GM19372 (cell line): ENCODE measurements around the gene STRAP.
"Not testable (repeated sequence)": the region's sequence is repeated elsewhere in the genome, so short reads cannot be mapped to it uniquely, and the experiment has no call there.

Source experiments
- ATAC-seq: cut with Tn5 transposase; IDR thresholded peaks from one replicate; pipeline ENCODE4 v1.9.1; 2021; ENCODE audit warnings: mild to moderate bottlenecking, low read depth, moderate library complexity; ENCODE audit not compliant: unreplicated experiment

Gene STRAP

GRCh38 chr12:15863984-15864383, 18.2 kb upstream of the STRAP start:
- ATAC-seq = peak; percentile 92

- ATAC-seq = no peak
Measured at GRCh38 chr12:15868186-15868585, 14.0 kb upstream of the STRAP start.

GRCh38 chr12:15873556-15873955, 8.6 kb upstream of the STRAP start:
- ATAC-seq = no peak

- ATAC-seq = not testable (repeated sequence)
Measured at GRCh38 chr12:15874556-15875145, 7.5 kb upstream of the STRAP start.

DNA sequence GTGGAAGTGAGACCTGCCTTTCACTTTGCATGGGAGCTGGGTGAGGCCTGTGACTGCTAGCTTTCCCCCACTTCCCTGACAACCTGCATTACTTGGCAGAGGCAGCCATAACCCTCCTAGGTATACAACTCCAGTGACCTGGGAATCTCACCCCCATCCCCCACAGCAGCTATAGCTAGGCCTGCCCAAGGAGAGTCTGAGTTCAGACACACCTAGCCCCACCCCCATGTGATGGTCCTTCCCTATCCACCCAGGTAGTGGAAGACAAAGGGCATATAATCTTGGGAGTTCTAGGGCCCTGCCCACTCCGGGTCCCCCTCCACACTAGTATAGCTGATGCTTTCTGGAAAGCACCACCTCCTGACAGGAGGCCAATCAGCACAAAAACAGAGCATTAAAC, 6.3 kb upstream of the STRAP start:
- no peak for ATAC-seq

DNA sequence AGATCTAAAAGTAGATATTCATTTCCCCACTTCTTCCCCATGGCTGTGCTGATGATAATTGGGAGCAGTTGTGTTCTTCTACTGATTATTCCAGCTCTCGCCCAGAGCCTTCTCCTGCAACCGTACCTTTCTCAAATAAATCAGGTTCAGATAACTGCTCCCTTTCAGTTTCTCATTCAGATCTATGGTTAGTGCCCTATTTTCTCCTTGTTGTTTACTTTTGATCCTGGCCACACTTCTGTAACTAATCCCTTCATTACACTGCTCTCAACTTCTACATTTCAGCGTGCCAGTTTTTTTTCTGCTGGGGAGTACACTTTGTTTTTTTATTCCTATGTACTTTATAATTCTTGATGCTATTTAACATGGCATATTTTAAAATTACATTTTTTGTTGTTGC, 2.8 kb upstream of the STRAP start:
- ATAC-seq = no peak

DNA sequence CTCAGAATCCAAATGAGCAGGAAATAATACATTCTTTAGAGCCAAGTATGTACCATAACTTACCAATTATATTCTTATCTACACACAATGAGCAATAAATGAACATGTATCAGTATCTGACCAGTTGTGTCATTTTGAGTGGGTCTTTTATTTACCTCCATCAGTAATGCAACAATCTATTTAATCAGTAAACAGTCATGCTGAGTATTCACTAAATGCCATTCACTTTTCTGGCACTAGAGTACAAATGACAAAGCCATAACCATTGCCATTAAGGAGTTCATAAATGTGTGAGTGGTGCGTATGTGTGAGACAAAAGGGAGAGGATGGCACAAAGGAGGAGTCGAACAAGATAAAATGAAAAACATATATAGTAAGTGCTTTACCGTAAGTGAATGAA, 1.5 kb upstream of the STRAP start:
- ATAC-seq = no peak

- ATAC-seq = no peak
Measured at GRCh38 chr12:15883536-15883935, 1.3 kb downstream of the STRAP start.

GRCh38 chr12:15886372-15887042, 4.3 kb downstream of the STRAP start:
- no peak for ATAC-seq

GRCh38 chr12:15887043-15887817, 5.0 kb downstream of the STRAP start:
- ATAC-seq = no peak

GRCh38 chr12:15892645-15893259, 10.6 kb downstream of the STRAP start:
- no peak for ATAC-seq

DNA sequence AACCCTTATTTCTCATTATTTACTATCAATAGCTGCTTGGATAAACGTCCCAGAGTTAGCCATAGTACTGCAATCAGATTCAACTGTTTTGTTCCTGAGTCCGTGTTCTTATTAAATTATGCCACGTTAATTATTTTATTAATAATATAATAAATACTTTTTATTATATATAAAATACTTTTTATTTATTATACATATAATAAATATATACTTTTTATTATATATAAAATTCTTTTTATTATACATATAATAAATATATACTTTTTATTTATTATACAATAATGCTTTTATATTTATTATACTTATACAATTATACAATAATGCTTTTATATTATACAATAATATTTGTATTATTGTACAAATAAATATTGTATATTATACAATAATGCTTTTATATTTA, 11.1 kb downstream of the STRAP start:
- no peak for ATAC-seq

GRCh38 chr12:15896867-15897266, 14.7 kb downstream of the STRAP start:
- no peak for ATAC-seq

GRCh38 chr12:15897433-15897832, 15.2 kb downstream of the STRAP start:
- no peak for ATAC-seq

- ATAC-seq = peak; percentile 63
Measured at GRCh38 chr12:15899282-15899870, 17.2 kb downstream of the STRAP start.

DNA sequence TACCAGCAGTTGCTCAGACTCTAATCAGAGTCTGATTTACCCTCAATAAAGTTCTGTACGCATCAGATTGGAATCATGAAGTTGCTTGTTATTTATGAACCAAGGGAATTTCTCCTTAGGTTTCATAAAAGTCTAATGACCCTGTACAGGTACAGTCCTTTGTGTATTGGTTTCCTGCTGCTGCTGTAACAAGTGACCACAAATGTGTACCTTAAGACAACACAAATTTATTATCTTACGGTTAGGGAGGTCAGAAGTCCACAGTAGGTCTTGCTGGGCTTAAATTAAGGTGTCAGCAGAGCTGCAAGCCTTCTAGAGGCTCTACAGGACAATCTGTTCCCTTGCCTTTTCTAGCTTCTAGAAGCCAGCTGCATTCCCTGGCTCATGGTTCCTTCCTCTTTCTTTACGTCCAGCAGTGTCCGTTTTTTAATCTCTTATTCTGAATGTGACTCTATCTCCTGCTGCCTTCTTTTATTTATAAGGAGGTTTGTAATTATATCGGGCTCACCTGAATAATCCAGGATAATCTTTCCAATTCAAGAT, 22.3 kb downstream of the STRAP start:
- no peak for ATAC-seq

DNA sequence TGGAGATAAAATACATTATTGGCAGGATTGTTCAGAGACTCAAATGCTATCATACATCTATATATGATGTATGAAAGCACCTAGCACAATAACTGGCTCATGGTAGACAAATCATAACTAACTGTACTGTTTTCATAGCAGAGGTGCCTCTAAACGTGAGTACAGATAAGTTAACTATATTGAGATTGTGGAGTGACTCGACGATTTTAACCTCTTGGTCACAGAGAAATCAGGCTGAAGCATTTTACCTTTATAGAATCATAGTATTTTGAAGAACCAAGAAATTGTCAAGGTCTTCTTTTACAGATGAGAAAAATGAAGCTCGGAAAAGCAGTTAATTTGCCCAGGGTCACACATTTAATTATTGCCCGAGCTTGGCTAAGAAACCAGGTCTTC, 28.3 kb downstream of the STRAP start:
- ATAC-seq = no peak

DNA sequence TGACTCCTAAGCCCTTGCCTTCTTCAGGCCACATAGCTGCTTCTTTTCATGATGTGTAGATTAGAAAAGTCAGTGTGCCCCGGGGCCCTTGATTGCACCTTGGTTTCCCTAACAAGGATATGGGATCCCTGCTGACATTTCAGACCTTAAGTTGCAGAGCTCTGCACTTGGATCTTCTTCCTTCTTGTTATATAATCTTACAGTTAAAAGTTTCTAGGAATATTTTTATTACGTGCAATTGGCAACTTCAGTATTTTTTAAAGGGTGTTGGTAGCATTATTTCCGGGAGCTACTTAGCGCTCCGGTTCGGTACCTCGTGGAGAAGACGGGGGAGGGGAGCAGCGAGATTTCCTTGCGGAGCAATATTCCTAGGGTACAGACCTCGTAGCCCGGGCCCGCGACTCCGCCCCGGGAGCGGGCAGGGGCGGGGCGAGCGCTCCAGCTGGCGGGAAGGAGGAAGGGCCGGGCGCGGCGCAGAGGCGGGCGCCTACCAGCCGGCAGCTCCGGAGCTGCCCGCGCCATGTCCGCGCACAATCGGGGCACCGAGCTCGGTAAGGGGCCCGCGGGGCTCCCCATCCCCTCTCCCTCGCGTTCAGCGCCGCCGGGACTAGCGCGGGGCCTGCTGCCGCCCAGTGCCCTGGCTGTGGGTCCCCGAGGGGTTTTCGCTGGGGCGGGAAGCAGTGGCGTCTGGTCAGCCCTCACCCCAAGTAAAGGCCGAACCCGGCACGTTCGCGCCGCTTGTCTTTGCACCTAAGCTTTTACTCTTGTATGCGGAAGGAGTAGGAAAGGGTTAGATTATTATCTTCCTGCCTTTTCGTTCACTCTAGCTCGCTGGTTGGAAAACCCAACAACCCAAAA, 28.9 kb downstream of the STRAP start, which contains the start of gene DERA:
Gene DERA (plus strand): TSS at position 469 of the 858 bp plus-strand sequence. CDS start 52 bp downstream, at position 521.
- peak; percentile 86 for ATAC-seq

DNA sequence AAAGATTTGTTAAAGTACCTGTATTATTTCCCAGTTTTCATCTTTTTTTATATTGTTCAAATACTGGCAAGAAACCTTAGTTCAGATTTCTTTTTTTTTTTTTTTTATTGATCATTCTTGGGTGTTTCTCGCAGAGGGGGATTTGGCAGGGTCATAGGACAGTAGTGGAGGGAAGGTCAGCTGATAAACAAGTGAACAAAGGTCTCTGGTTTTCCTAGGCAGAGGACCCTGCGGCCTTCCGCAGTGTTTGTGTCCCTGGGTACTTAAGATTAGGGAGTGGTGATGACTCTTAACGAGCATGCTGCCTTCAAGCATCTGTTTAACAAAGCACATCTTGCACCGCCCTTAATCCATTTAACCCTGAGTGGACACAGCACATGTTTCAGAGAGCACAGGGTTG, 29.7 kb downstream of the STRAP start:
- ATAC-seq = not testable (repeated sequence)

DNA sequence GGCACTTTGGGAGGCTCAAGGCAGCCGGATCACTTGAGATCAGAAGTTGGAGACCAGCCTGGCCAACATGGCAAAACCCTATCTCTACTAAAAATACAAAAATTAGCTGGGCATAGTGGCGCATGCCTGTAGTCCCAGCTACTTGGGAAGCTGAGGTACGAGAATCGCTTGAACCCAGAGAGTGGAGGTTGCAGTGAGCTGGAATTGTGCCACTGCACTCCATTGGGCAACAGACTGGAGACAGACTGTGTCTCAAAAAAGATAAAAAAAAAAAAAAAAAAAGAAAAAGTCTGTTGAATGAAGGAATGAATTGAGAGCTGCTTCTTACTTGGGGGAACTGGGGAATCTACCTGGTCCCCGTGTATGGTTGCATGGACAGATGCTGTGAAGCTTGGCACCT, 31.9 kb downstream of the STRAP start:
- ATAC-seq = not testable (repeated sequence)
